CD4-positive, alpha-beta T cell (primary cell): ENCODE measurements around the gene SOCS6. TPM values are rescaled to one million over a fixed set of nuclear protein-coding genes. Genes with fewer than 3 reads are reported as not detected.

Experiments used
- ATAC-seq: fragments of 200-7000 bp; cut with Tn5 transposase; one replicate; pipeline ENCODE4 v1.10.0; 2022; ENCODE audit warnings: mild to moderate bottlenecking; ENCODE audit not compliant: poor library complexity
- CTCF ChIA-PET: fragments of 350-600 bp; sonication (Branson Sonifier 250); formaldehyde crosslinking; loops from one replicate; lab custom pipeline; 2021; ENCODE audit warnings: antibody characterized with exemption, inconsistent platforms; lab: Charles Lee
- POLR2A ChIA-PET: fragments of 350-600 bp; sonication (Branson Sonifier 250); formaldehyde crosslinking; loops from one replicate; lab custom pipeline; 2021; ENCODE audit warnings: antibody characterized with exemption, inconsistent platforms; lab: Charles Lee
- DNase-seq, 14 experiments: peaks; one replicate each; pipeline ENCODE4 v3.0.0-alpha.2; 2013 to 2020; ENCODE audit warnings: mixed read lengths in 2 of 14
- H3K27ac ChIP-seq, 2 donors: one replicate each; pipeline versions ENCODE4 v1.5.1 to v1.7.0; 2013; ENCODE audit warnings: low read length in 2 of 2, low read depth in 1 of 2, mild to moderate bottlenecking in 1 of 2
- H3K27me3 ChIP-seq, 2 experiments: 1 replicate in 1 of 2; 2 replicates in 1 of 2; pipeline versions ENCODE4 v1.6.1 to v1.7.0; 2013; ENCODE audit warnings: low read length in 2 of 2, control low read depth in 1 of 2, mild to moderate bottlenecking in 1 of 2, moderate library complexity in 1 of 2; ENCODE audit not compliant: insufficient read depth in 2 of 2, control insufficient read depth in 1 of 2
- H3K36me3 ChIP-seq: one replicate; pipeline ENCODE4 v1.6.1; 2013; ENCODE audit warnings: low read length, control low read depth; ENCODE audit not compliant: insufficient read depth
- H3K4me1 ChIP-seq: one replicate; pipeline ENCODE4 v1.6.1; 2013; ENCODE audit warnings: low read length, control low read depth; ENCODE audit not compliant: insufficient read depth
- H3K4me3 ChIP-seq: one replicate; pipeline ENCODE4 v1.5.1; 2013; ENCODE audit warnings: mild to moderate bottlenecking, low read length, moderate library complexity
- H3K9me3 ChIP-seq, 2 experiments: 1 replicate in 1 of 2; 2 replicates in 1 of 2; pipeline versions ENCODE4 v1.6.1 to v1.7.0; 2013; ENCODE audit warnings: low read length in 2 of 2, mild to moderate bottlenecking in 2 of 2, control low read depth in 1 of 2, moderate library complexity in 1 of 2; ENCODE audit not compliant: control insufficient read depth in 1 of 2, insufficient read depth in 1 of 2
- H3K27ac Mint-ChIP-seq: one replicate; pipeline ENCODE4 v1.8.0; 2020; ENCODE audit warnings: mixed read lengths
- H3K27me3 Mint-ChIP-seq: one replicate; pipeline ENCODE4 v1.8.0; 2021; ENCODE audit warnings: mixed read lengths
- H3K36me3 Mint-ChIP-seq: one replicate; pipeline ENCODE4 v1.8.0; 2021; ENCODE audit warnings: low read depth, mixed read lengths
- H3K4me1 Mint-ChIP-seq: one replicate; pipeline ENCODE4 v1.8.0; 2021; ENCODE audit warnings: low read depth, mixed read lengths
- H3K4me3 Mint-ChIP-seq: one replicate; pipeline ENCODE4 v1.8.0; 2020; ENCODE audit warnings: mild to moderate bottlenecking, mixed read lengths
- H3K9me3 Mint-ChIP-seq: one replicate; pipeline ENCODE4 v1.8.0; 2020; ENCODE audit warnings: mixed read lengths
- CTCF ChIP-seq: fragments of 200-600 bp; IDR thresholded peaks from one replicate; pipeline ENCODE4 v1.8.0; 2022; ENCODE audit warnings: antibody characterized with exemption, mild to moderate bottlenecking
- intact Hi-C, 2 experiments: fragments of 100-400 bp; cut with DNase I in 1 of 2; cut with micrococcal nuclease in 1 of 2; formaldehyde crosslinking; loops; one replicate each; pipeline versions ENCODE4 v1.15.1 to v1.9.0; 2023 to 2025; cut with DNase I, micrococcal nuclease
- total RNA-seq, 174 experiments: library from RNA in 2 of 174; stranded (reverse) in 2 of 174; gene quantifications; one replicate each; pipeline ENCODE4 v1.2.3 and lab custom pipeline; 2021 to 2026

SOCS6 gene
- total RNA-seq, 2 experiments from 2014 or later, result 1.8 to 2.5 TPM

GRCh38 chr18:70370762-70371733, 82.2 kb downstream of the SOCS6 start:
- Histone ChIP-seq H3K9me3 (no peaks in the 10 kb centered on the region), H3K27me3 (no peaks in the 10 kb centered on the region), H3K36me3 (no peaks in the 10 kb centered on the region), H3K4me1 (no peaks in the 10 kb centered on the region), H3K4me3 (no peak overlapping the region), H3K27ac (no peak overlapping the region)
- DNase-seq, result no peak
- ChIA-PET POLR2A (no interaction called here), CTCF (no interaction called here)
- Mint-ChIP-seq H3K9me3 (no peaks in the 10 kb centered on the region), H3K27ac (no peak overlapping the region), H3K4me3 (no peak overlapping the region), H3K36me3 (no peaks in the 10 kb centered on the region), H3K27me3 (peaks cover 27% of the 10 kb centered on the region), H3K4me1 (no peaks in the 10 kb centered on the region)
- intact Hi-C loops, result no loop called here
- no peak for ATAC-seq
- TF ChIP-seq CTCF, result no peak

GRCh38 chr18:70371908-70372307, 83.1 kb downstream of the SOCS6 start:
- Mint-ChIP-seq H3K4me1 (no peaks in the 10 kb centered on the region), H3K4me3 (no peak overlapping the region), H3K27me3 (peaks cover 22% of the 10 kb centered on the region), H3K9me3 (no peaks in the 10 kb centered on the region), H3K27ac (no peak overlapping the region), H3K36me3 (no peaks in the 10 kb centered on the region)
- ATAC-seq (no peak), DNase-seq (no peak)
- intact Hi-C loops, result no loop called here
- Histone ChIP-seq H3K9me3 (no peaks in the 10 kb centered on the region), H3K4me1 (no peaks in the 10 kb centered on the region), H3K27me3 (no peaks in the 10 kb centered on the region), H3K4me3 (no peak overlapping the region), H3K27ac (no peak overlapping the region), H3K36me3 (no peaks in the 10 kb centered on the region)
- no peak for TF ChIP-seq CTCF
- ChIA-PET CTCF (no interaction called here), POLR2A (no interaction called here)

- Histone ChIP-seq H3K27me3 (no peaks in the 10 kb centered on the region), H3K27ac (no peak overlapping the region), H3K4me3 (no peak overlapping the region), H3K9me3 (no peaks in the 10 kb centered on the region), H3K36me3 (no peaks in the 10 kb centered on the region), H3K4me1 (no peaks in the 10 kb centered on the region)
- CTCF ChIA-PET, result no interaction called here
- intact Hi-C loops, result no loop called here
- Mint-ChIP-seq H3K4me3 (no peak overlapping the region), H3K9me3 (no peaks in the 10 kb centered on the region), H3K27me3 (peaks cover 21% of the 10 kb centered on the region), H3K27ac (no peak overlapping the region), H3K4me1 (no peaks in the 10 kb centered on the region), H3K36me3 (no peaks in the 10 kb centered on the region)
- ATAC-seq (no peak), DNase-seq (no peak)
- TF ChIP-seq CTCF, result no peak
- POLR2A ChIA-PET, result no interaction called here
These were observed 83.7 kb downstream of the SOCS6 start for GRCh38 chr18:70372450-70373041.
